Measurements from ENCODE around the gene CDK11A.
A peak's percentile ranks its signal among the peaks of the same experiment; 100 is the strongest.
"Not testable (repeated sequence)": the region's sequence is repeated elsewhere in the genome, so short reads cannot be mapped to it uniquely, and the experiment has no call there.

The CDK11A gene

DNA sequence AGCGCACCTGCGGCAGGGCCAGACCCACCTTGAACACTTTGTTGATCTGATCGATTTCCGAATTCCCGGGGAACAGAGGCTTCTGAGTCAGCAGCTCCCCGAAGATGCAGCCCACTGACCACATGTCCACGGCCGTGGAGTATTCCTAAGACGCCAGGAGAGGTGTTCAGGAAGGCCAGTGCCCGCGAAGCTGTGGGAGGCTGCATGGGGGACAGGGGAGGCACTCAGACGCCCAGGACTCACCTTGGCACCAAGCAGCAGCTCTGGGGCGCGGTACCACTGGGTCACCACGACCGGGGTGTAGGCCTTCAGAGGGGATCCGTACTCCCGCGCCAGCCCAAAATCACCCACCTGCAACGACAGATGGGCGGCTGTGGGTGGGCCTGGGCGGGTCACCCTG lies 20.4 kb downstream of the CDK11A start:
- DNase-seq (ENCODE audit: low read depth, low spot score), result no peak
- H3K4me3 ChIP-seq, result no peak overlapping the region
- no peaks in the 10 kb centered on the region for H3K36me3 ChIP-seq (ENCODE audit: insufficient read depth, low read length)
- H3K9ac ChIP-seq (ENCODE audit: insufficient read length), result no peak overlapping the region
- TF ChIP-seq EZH2 (IDR thresholded peaks at IDR 0.05) (no peak), FOXP2 (optimal IDR thresholded peaks at IDR 0.05; ENCODE audit: control extremely low read depth, extremely low read length, insufficient read depth) (no peak), POLR2AphosphoS5 (IDR thresholded peaks at IDR 0.05; ENCODE audit: borderline replicate concordance, low read depth, low read length) (no peak)
- H3K27ac ChIP-seq, result no peak overlapping the region
- H3K9me3 ChIP-seq (ENCODE audit: low read depth, low read length), result no peaks in the 10 kb centered on the region

DNA sequence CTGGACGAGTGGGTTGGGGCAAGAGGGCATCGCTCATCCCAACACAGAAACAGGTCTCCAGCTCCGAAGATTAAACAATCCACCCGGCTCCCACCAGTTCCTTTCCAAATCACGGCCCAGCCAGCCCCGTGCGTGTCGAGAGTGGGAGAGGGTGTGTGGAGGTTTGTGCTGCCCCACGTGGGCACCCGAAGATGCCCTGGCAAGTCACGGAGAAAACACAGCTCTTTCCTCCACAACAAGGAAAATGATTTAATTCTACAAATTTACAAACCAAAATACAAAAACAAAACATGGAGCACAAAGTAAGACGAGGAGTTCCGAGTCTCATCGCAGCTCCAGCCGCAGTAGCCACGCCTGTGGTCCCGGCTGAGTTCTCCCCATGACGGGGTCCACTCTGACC lies 21.7 kb downstream of the CDK11A start:
- not testable (repeated sequence) for H3K9me3 ChIP-seq (ENCODE audit: low read depth, low read length); H3K36me3 ChIP-seq (ENCODE audit: insufficient read depth, low read length); H3K9ac ChIP-seq (ENCODE audit: insufficient read length); H3K27ac ChIP-seq; H3K4me3 ChIP-seq; DNase-seq (ENCODE audit: low read depth, low spot score)

DNA sequence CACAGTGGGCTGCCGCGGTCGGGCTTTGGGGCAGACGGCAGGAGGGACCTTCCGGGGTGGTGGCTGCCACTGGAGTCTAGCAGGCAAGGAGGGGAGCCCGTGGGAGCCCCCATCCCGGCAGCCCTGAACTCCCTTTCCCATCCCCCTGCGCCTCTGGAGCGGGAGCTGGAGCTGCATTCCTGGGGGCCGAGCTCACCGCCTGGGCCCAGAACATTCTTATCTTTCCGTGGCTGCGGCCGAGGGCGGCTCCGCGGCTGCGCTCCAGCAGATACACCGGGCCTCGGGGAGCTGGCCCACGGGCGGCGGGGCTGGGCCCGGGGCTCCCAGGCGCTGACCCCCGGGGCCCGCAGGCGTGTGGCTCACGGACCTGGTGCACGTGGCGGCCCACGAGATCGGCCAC lies 23.6 kb downstream of the CDK11A start:
- H3K27ac ChIP-seq; H3K36me3 ChIP-seq (ENCODE audit: insufficient read depth, low read length); H3K4me3 ChIP-seq; DNase-seq (ENCODE audit: low read depth, low spot score); H3K9me3 ChIP-seq (ENCODE audit: low read depth, low read length); H3K9ac ChIP-seq (ENCODE audit: insufficient read length): not testable (repeated sequence)

DNA sequence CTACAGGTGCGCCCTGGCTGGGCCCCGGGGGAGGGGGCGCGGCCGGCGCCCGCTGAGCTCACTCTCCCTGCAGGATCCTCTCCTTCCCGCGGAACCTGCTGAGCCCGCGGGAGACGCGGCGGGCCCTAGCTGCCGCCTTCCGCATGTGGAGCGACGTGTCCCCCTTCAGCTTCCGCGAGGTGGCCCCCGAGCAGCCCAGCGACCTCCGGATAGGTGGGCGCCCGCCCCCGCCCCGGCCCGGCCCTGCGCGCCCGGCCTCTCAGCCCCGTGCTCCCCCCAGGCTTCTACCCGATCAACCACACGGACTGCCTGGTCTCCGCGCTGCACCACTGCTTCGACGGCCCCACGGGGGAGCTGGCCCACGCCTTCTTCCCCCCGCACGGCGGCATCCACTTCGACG lies 24.1 kb downstream of the CDK11A start:
- H3K4me3 ChIP-seq; DNase-seq (ENCODE audit: low read depth, low spot score); H3K27ac ChIP-seq; H3K9me3 ChIP-seq (ENCODE audit: low read depth, low read length); H3K36me3 ChIP-seq (ENCODE audit: insufficient read depth, low read length); H3K9ac ChIP-seq (ENCODE audit: insufficient read length): not testable (repeated sequence)

DNA sequence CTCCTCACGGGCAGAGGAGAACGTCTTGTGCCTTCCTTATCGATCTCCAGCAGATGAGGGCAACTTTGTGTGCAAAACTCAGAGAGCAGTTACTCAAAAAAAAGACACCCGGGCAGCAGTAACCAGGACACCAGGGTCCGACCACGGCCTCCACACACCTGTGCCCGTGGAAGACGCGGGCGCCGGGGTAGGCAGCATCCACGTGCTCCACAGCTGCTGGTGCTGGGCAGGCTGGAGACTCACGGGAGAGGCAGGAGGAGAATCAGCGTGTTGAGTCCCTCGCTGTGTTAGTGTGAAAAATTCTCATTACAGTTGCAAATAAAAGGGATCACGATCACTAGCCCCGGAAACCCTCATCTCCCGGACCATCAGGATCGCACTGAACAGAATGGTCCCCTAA lies 25.1 kb downstream of the CDK11A start:
- not testable (repeated sequence) for DNase-seq (ENCODE audit: low read depth, low spot score); H3K9me3 ChIP-seq (ENCODE audit: low read depth, low read length); H3K27ac ChIP-seq; H3K4me3 ChIP-seq; H3K36me3 ChIP-seq (ENCODE audit: insufficient read depth, low read length); H3K9ac ChIP-seq (ENCODE audit: insufficient read length)

DNA sequence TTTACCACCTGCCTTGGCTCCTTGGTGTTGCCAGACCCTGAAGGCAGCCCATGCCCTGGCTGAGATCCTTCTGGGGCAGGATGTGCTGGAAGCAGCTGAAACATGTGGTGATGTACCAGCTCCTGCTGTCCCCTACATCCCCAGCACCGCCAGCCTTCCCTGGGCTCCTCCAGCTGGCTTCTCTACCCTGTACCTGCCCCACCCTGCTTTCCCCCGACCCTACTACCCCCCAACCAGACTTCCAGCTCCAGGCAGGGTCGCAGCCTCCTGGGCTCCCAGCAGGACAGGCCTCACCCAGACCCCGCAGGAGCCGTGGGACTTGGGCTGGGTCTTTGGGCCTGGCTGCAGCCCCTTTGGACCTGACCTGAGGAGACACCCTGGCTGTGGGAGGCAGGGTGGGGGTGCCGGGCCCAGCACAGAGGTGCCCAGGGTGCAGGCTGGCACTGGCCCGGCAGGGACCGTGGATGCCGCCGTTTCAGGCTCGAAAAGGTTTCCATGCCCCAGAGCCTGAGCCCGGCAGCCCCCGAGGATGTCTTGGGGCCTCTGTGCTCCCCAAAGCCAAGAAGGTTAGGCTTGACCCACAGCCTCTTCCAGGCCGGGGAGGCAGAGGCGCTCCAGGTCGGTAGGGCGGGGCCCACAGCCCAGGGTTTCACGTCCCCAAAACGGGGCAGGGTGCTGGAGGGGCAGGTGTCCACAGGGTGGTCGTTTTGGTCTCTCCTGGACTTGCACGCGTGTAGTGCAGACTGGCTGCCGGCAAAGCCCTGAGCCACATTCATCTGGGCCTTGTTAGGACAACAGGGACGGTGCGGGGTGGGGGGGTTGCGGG lies 26.6 kb downstream of the CDK11A start:
- H3K9ac ChIP-seq (ENCODE audit: insufficient read length); H3K9me3 ChIP-seq (ENCODE audit: low read depth, low read length); H3K27ac ChIP-seq; H3K4me3 ChIP-seq; H3K36me3 ChIP-seq (ENCODE audit: insufficient read depth, low read length); DNase-seq (ENCODE audit: low read depth, low spot score): not testable (repeated sequence)

DNA sequence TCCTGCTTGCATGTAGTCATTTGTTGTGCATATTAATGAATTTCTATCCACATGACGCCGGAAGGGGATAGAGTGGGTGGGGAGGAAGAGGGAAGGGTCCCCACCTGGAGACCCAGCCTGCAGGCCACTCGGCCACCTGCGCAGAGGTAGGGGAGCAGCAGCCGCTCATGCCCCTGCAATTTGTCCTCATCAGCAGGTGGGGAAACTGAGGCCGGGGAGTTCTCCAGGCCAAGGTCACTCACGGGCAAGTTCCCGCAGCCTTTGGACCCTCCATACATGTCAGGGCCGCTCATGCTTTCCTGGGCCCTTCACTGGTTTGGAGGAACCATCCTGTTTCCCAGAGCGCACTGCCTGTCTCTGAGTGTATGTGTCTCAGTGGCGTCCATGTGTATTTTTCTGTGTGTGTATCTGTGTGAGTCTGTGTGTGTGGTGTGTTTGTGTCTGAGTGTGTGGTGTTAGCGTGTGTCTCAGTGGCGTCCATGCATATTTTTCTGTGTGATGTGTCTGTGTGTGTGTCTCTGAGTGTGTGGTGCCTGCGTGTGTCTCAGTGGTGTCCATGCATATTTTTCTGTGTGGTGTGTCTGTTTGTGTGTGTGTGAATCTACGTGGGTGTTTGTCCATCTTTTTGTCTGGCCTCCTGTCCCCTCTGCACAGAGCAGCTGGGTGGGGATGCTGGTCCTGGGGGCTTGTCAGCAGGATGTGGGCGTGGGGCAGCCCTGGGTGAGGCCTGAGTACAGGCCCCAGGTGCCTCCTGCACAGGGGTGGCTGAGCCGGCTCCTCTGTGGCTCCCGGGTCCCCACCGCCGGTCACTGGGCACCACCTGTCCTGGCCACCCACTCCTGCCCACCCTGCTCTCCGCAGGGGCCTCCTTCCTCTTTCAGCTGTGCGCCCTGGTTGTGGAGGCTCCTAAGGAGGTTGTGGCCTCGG lies 27.5 kb downstream of the CDK11A start:
- not testable (repeated sequence) for DNase-seq (ENCODE audit: low read depth, low spot score); H3K4me3 ChIP-seq; H3K9me3 ChIP-seq (ENCODE audit: low read depth, low read length); H3K27ac ChIP-seq; H3K9ac ChIP-seq (ENCODE audit: insufficient read length); H3K36me3 ChIP-seq (ENCODE audit: insufficient read depth, low read length)

DNA sequence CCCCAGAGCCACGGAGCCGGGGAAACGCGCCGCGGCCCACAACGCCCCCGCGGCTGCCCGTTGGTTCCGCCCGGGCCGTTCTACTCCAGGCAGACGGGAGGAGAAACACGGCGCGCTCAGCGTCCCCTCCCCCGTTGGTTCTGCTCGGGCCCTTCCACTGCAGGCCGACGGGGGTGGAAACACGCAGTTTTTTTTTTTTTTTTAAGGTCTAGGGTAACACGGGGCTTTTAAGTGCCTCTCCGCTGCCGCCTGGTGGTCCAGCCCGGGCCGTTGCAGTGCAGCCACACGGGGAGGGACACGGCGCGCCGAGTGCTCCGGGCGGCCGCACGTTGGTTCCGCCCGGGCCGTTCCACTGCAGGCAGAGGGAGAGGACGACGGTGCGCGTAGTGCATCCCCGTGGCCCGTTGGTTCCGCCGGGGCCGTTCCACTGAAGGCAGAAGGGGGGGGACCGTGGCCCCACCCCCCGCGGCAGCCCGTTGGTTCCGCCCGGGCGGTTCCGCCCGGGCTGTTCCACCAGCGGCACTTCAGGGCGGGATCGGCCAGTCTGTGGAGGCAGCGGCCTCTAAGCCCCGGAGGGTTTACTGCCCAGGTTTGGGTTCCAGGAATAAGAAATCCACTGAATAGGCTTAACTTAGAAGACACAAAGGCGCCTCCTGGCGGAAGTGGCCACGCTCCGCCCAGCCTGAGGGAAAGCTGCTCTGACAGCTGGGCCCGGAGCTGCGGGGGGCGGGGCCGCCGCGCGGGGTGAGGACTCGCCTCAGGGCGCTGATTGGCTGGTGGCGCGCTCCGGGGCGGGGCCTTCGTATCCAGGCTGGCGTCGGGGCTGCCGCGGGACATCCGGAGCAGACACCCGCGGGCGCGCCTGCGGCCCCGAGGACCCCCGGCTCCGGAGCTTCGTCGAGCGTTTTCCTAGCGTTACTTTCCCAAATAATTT lies 31.2 kb downstream of the CDK11A start, which contains the start of gene SLC35E2B:
TSS of gene SLC35E2B (minus strand) at position 82 of the 934 bp plus-strand sequence. CDS start 16,096 bp downstream, outside the sequence.
- peak within 1 kb of the TSS; percentile 77 for H3K9ac ChIP-seq (ENCODE audit: insufficient read length)
- H3K9me3 ChIP-seq (ENCODE audit: low read depth, low read length); H3K36me3 ChIP-seq (ENCODE audit: insufficient read depth, low read length): not testable (repeated sequence)
- TF ChIP-seq POLR2AphosphoS5 (IDR thresholded peaks at IDR 0.05; ENCODE audit: borderline replicate concordance, low read depth, low read length), result 0 out of 2 replicates have a peak, but pooled peaks have one; percentile 30
- peak within 1 kb of the TSS; percentile 97 for H3K27ac ChIP-seq
- DNase-seq (ENCODE audit: low read depth, low spot score), result peak; percentile 45
- H3K4me3 ChIP-seq, result peak within 1 kb of the TSS; percentile 75

DNA sequence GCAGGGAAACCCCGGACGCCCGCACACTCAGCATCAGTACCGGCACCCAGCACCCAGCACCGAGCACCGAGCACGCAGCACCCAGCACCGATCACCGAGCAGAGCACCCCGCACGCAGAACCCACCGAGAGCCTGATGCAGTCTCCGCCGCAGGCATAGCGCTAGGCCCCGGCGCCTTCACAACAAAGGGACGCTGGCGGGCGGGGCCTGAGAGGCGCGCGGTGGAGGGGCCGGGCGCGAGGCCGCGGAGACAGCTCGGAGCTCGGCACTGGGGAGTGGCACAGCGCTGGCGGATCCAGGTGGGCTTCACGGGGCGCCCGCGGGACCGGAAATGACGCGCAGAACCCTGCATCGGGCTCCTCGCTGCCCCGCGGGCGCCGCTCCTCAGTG lies 31.8 kb downstream of the CDK11A start:
- peak overlapping the region; percentile 77 for H3K9ac ChIP-seq (ENCODE audit: insufficient read length)
- not testable (repeated sequence) for H3K9me3 ChIP-seq (ENCODE audit: low read depth, low read length); H3K36me3 ChIP-seq (ENCODE audit: insufficient read depth, low read length); DNase-seq (ENCODE audit: low read depth, low spot score)
- peak overlapping the region; percentile 97 for H3K27ac ChIP-seq
- TF ChIP-seq POLR2AphosphoS5 (IDR thresholded peaks at IDR 0.05; ENCODE audit: borderline replicate concordance, low read depth, low read length), result peak; percentile 27; the same call in 1 of the 2 replicates
- H3K4me3 ChIP-seq, result peak overlapping the region; percentile 75

DNA sequence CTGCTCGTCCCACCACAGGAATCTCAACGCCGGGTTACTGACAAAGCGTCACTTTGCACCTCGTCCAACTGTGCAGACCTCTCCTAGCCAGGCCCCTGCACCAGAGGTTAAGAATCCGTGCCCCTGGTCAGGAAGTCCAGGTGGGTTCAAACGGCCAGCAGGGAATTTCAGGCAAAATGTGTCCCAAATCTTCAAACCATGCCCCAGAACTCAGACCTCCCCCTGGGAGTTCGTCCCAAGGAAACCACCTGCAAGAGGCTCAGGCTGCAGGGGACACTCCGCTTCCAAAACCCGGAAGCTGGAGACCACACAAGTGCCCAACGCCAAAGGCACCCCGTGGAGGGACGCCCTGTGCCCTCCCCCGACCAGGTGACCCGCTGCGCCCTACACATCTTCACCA lies 32.7 kb downstream of the CDK11A start:
- peak overlapping the region; percentile 65; the same call in 1 of the 2 replicates for H3K4me3 ChIP-seq
- H3K27ac ChIP-seq, result not testable (repeated sequence)

DNA sequence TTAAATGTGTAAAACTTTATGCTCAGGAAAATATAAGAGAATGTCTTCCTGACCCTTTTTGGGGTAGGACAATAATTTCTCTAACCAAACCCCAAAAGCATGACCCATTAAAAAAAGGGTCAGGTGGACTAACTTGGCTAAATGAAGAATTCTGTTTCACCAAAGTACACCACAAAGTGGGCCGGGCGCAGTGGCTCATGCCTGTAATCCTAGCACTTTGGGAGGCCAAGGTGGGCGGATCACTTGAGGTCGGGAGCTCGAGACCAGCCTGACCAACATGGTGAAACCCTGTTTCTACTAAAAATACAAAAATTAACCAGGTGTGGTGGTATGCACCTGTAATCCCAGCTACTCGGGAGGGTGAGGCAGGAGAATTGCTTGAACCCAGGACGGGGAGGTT lies 34.6 kb downstream of the CDK11A start:
- DNase-seq (ENCODE audit: low read depth, low spot score); H3K9ac ChIP-seq (ENCODE audit: insufficient read length); H3K9me3 ChIP-seq (ENCODE audit: low read depth, low read length); H3K36me3 ChIP-seq (ENCODE audit: insufficient read depth, low read length); H3K4me3 ChIP-seq; H3K27ac ChIP-seq: not testable (repeated sequence)

More for the DNA sequence above, 32.7 kb downstream of the CDK11A start:
- peak overlapping the region; percentile 55 for H3K9ac ChIP-seq (ENCODE audit: insufficient read length)
- not testable (repeated sequence) for H3K36me3 ChIP-seq (ENCODE audit: insufficient read depth, low read length); DNase-seq (ENCODE audit: low read depth, low spot score); H3K9me3 ChIP-seq (ENCODE audit: low read depth, low read length)

Measured in SK-N-MC (cell line).